ENCODE measurements around the gene ECE2.

Gene ECE2

GRCh38 chr3:184233127-184233843, 42.5 kb upstream of the ECE2 start:
- Histone ChIP-seq H3K27ac (no peak overlapping the region), H3K4me3 (no peak overlapping the region), H3K36me3 (ENCODE audit: insufficient read depth, low read length) (no peaks in the 10 kb centered on the region), H3K9me3 (ENCODE audit: low read depth, low read length) (no peaks in the 10 kb centered on the region), H3K9ac (ENCODE audit: insufficient read length) (no peak overlapping the region)
- TF ChIP-seq POLR2AphosphoS5 (IDR thresholded peaks at IDR 0.05; ENCODE audit: borderline replicate concordance, low read depth, low read length) = no peak
- TF ChIP-seq EZH2 (IDR thresholded peaks at IDR 0.05) = no peak
- TF ChIP-seq FOXP2 (optimal IDR thresholded peaks at IDR 0.05; ENCODE audit: control extremely low read depth, extremely low read length, insufficient read depth) = no peak
- no peak for DNase-seq (ENCODE audit: low read depth, low spot score)

DNA sequence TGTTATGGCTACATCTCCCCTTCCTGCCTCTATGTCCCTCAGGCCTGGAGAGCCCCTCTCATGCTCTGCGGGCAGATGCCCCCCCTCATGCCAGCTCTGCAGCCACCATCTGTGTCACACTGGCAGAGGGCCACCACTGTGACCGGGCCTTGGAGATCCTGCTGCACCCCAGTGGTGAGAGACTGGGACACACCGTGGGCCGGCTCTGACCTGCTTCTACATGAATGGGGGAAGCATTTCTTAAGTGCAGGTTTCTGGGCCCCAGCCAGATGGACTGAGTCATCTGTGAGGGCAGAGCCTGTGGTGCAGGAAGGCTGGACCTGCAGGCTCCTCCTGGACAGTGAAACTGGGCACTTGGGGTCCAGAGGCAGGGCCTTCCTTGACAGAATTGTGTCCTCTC, 41.6 kb upstream of the ECE2 start:
- DNase-seq (ENCODE audit: low read depth, low spot score) = no peak
- Histone ChIP-seq H3K27ac (no peak overlapping the region), H3K9me3 (ENCODE audit: low read depth, low read length) (no peaks in the 10 kb centered on the region), H3K36me3 (ENCODE audit: insufficient read depth, low read length) (no peaks in the 10 kb centered on the region), H3K9ac (ENCODE audit: insufficient read length) (no peak overlapping the region), H3K4me3 (no peak overlapping the region)
- no peak for TF ChIP-seq EZH2 (IDR thresholded peaks at IDR 0.05)
- no peak for TF ChIP-seq POLR2AphosphoS5 (IDR thresholded peaks at IDR 0.05; ENCODE audit: borderline replicate concordance, low read depth, low read length)
- no peak for TF ChIP-seq FOXP2 (optimal IDR thresholded peaks at IDR 0.05; ENCODE audit: control extremely low read depth, extremely low read length, insufficient read depth)

- Histone ChIP-seq H3K9me3 (ENCODE audit: low read depth, low read length) (no peaks in the 10 kb centered on the region), H3K4me3 (no peak overlapping the region), H3K36me3 (ENCODE audit: insufficient read depth, low read length) (no peaks in the 10 kb centered on the region), H3K9ac (ENCODE audit: insufficient read length) (no peak overlapping the region), H3K27ac (no peak overlapping the region)
- no peak for TF ChIP-seq POLR2AphosphoS5 (IDR thresholded peaks at IDR 0.05; ENCODE audit: borderline replicate concordance, low read depth, low read length)
- no peak for TF ChIP-seq EZH2 (IDR thresholded peaks at IDR 0.05)
- TF ChIP-seq FOXP2 (optimal IDR thresholded peaks at IDR 0.05; ENCODE audit: control extremely low read depth, extremely low read length, insufficient read depth) = no peak
- no peak for DNase-seq (ENCODE audit: low read depth, low spot score)
Measured at GRCh38 chr3:184234671-184235380, 41.0 kb upstream of the ECE2 start.

DNA sequence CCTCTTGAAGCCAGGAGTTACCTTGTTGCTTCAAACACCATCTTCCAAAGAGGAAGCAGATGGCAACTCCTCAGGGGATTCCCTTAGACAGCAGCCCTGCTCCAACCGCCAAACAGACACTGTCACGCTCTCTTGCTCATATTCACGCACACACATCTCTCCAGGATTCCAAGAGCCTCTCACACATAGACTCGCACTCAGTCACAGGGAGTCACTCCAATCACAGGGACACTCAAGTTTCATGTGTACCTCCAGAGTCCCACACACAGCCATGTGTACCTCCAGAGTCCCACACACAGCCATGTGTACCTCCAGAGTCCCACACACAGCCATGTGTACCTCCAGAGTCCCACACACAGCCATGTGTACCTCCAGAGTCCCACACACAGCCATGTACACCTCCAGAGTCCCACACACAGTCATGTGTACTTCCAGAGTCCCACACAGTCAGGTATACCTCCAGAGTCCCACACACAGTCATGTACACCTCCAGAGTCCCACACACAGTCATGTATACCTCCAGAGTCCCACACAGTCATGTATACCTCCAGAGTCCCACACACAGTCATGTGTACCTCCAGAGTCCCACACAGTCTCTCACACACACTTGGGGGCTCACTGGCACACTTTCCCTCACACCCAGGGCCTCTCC, 40.3 kb upstream of the ECE2 start:
- H3K9me3 ChIP-seq (ENCODE audit: low read depth, low read length) = no peaks in the 10 kb centered on the region
- no peak for TF ChIP-seq FOXP2 (optimal IDR thresholded peaks at IDR 0.05; ENCODE audit: control extremely low read depth, extremely low read length, insufficient read depth)
- no peak for TF ChIP-seq EZH2 (IDR thresholded peaks at IDR 0.05)
- no peak for TF ChIP-seq POLR2AphosphoS5 (IDR thresholded peaks at IDR 0.05; ENCODE audit: borderline replicate concordance, low read depth, low read length)
- H3K27ac ChIP-seq = no peak overlapping the region
- no peak for DNase-seq (ENCODE audit: low read depth, low spot score)
- H3K36me3 ChIP-seq (ENCODE audit: insufficient read depth, low read length) = no peaks in the 10 kb centered on the region
- H3K4me3 ChIP-seq = no peak overlapping the region
- no peak overlapping the region for H3K9ac ChIP-seq (ENCODE audit: insufficient read length)

DNA sequence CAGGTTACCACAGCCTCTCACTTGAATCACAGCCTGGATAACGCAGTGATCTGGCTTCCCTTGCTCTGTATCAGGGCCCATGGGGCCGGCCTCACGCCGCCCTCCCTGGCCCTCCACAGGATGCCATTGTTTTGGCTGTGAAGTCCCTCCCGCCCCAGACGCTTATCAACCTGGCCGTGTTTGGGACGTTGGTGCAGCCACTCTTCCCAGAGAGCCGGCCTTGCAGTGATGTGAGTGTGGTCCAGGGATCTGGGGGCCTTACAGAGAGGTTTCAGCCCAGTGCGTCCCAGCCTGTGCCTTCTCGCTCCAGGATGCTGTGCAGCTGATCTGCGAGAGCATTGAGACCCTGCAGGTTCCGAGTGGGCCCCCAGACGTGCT, 39.8 kb upstream of the ECE2 start:
- no peaks in the 10 kb centered on the region for H3K36me3 ChIP-seq (ENCODE audit: insufficient read depth, low read length)
- no peaks in the 10 kb centered on the region for H3K9me3 ChIP-seq (ENCODE audit: low read depth, low read length)
- TF ChIP-seq POLR2AphosphoS5 (IDR thresholded peaks at IDR 0.05; ENCODE audit: borderline replicate concordance, low read depth, low read length) = no peak
- TF ChIP-seq FOXP2 (optimal IDR thresholded peaks at IDR 0.05; ENCODE audit: control extremely low read depth, extremely low read length, insufficient read depth) = no peak
- TF ChIP-seq EZH2 (IDR thresholded peaks at IDR 0.05) = no peak
- no peak overlapping the region for H3K9ac ChIP-seq (ENCODE audit: insufficient read length)
- no peak overlapping the region for H3K4me3 ChIP-seq
- H3K27ac ChIP-seq = no peak overlapping the region
- no peak for DNase-seq (ENCODE audit: low read depth, low spot score)

- no peak overlapping the region for H3K4me3 ChIP-seq
- no peak for DNase-seq (ENCODE audit: low read depth, low spot score)
- no peak overlapping the region for H3K27ac ChIP-seq
- H3K36me3 ChIP-seq (ENCODE audit: insufficient read depth, low read length) = no peaks in the 10 kb centered on the region
- H3K9me3 ChIP-seq (ENCODE audit: low read depth, low read length) = no peaks in the 10 kb centered on the region
- TF ChIP-seq POLR2AphosphoS5 (IDR thresholded peaks at IDR 0.05; ENCODE audit: borderline replicate concordance, low read depth, low read length) = no peak
- TF ChIP-seq FOXP2 (optimal IDR thresholded peaks at IDR 0.05; ENCODE audit: control extremely low read depth, extremely low read length, insufficient read depth) = no peak
- TF ChIP-seq EZH2 (IDR thresholded peaks at IDR 0.05) = no peak
- H3K9ac ChIP-seq (ENCODE audit: insufficient read length) = no peak overlapping the region
Measured at GRCh38 chr3:184236636-184237035, 39.2 kb upstream of the ECE2 start.

DNA sequence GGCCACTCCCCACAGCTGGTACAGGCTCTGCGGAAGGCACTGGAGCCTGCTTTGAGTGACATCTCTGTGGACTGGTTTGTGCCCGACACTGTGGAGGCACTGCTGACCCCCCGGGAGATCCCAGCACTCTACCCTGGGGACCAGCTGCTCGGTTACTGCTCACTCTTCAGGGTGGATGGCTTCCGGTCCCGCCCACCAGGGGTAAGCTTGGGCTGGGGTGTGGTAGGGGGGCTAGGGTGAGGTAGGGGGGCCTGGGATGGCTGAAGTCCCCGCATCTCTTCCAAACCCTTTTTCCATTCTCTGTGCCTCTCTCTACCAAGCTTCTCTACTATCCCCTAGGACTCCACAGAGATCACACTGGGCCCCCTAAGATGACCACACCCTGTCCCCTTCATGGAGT, 38.6 kb upstream of the ECE2 start:
- Histone ChIP-seq H3K27ac (no peak overlapping the region), H3K9ac (ENCODE audit: insufficient read length) (no peak overlapping the region), H3K4me3 (no peak overlapping the region), H3K36me3 (ENCODE audit: insufficient read depth, low read length) (peaks cover 3% of the 10 kb centered on the region; the same call in 1 of the 2 replicates), H3K9me3 (ENCODE audit: low read depth, low read length) (no peaks in the 10 kb centered on the region)
- DNase-seq (ENCODE audit: low read depth, low spot score) = no peak
- TF ChIP-seq FOXP2 (optimal IDR thresholded peaks at IDR 0.05; ENCODE audit: control extremely low read depth, extremely low read length, insufficient read depth) (no peak), POLR2AphosphoS5 (IDR thresholded peaks at IDR 0.05; ENCODE audit: borderline replicate concordance, low read depth, low read length) (no peak), EZH2 (IDR thresholded peaks at IDR 0.05) (no peak)

- Histone ChIP-seq H3K9ac (ENCODE audit: insufficient read length) (no peak overlapping the region), H3K36me3 (ENCODE audit: insufficient read depth, low read length) (peaks cover 8% of the 10 kb centered on the region), H3K27ac (no peak overlapping the region), H3K4me3 (no peak overlapping the region), H3K9me3 (ENCODE audit: low read depth, low read length) (no peaks in the 10 kb centered on the region)
- no peak for DNase-seq (ENCODE audit: low read depth, low spot score)
- TF ChIP-seq FOXP2 (optimal IDR thresholded peaks at IDR 0.05; ENCODE audit: control extremely low read depth, extremely low read length, insufficient read depth) = no peak
- TF ChIP-seq POLR2AphosphoS5 (IDR thresholded peaks at IDR 0.05; ENCODE audit: borderline replicate concordance, low read depth, low read length) = no peak
- no peak for TF ChIP-seq EZH2 (IDR thresholded peaks at IDR 0.05)
Measured at GRCh38 chr3:184237807-184238206, 38.0 kb upstream of the ECE2 start.

Measured in SK-N-MC (cell line).